Pancreas (tissue), 10 donors: ENCODE measurements around the gene BTBD19. TPM values are rescaled to one million over a fixed set of nuclear protein-coding genes. Genes with fewer than 3 reads are reported as not detected.

Source experiments
- ATAC-seq, 4 donors: fragments of 200-7000 bp; cut with Tn5 transposase; one replicate each; pipeline versions ENCODE4 v1.8.0 to v1.9.1; 2020; ENCODE audit warnings: mild to moderate bottlenecking in 4 of 4, moderate library complexity in 4 of 4
- DNase-seq, 6 donors: peaks; one replicate each; pipeline ENCODE4 v3.0.0-alpha.2; 2020
- FAIRE-seq: peaks from 2 replicates; lab custom pipeline; 2012; peaks lifted over from hg19 to GRCh38; lab: Jason Lieb, UNC
- H3K27ac ChIP-seq, 4 donors: fragments of 200-600 bp; sonication (generic); 1 replicate in 3 of 4; 2 replicates in 1 of 4; pipeline versions ENCODE4 v1.5.0 to v1.8.0; 2020
- H3K27me3 ChIP-seq, 4 donors: fragments of 200-600 bp; one replicate each; pipeline ENCODE4 v1.8.0; 2021
- H3K36me3 ChIP-seq, 3 donors: fragments of 200-600 bp; sonication (generic) in 1 of 3; one replicate each; pipeline versions ENCODE4 v1.5.0 to v1.8.0; 2020 to 2021
- H3K4me1 ChIP-seq, 3 donors: fragments of 200-600 bp; one replicate each; pipeline ENCODE4 v1.8.0; 2021
- H3K4me3 ChIP-seq, 4 donors: fragments of 200-600 bp; sonication (generic) in 2 of 4; one replicate each; pipeline versions ENCODE4 v1.5.0 to v1.8.0; 2020 to 2021
- H3K9me3 ChIP-seq, 4 donors: fragments of 200-600 bp; one replicate each; pipeline ENCODE4 v1.8.0; 2021
- CTCF ChIP-seq, 4 donors: fragments of 200-600 bp; sonication (generic) in 3 of 4; IDR thresholded peaks; one replicate each; pipeline versions ENCODE4 v1.5.0 to v1.8.0; 2021; ENCODE audit warnings: antibody characterized with exemption in 4 of 4
- WGBS, 2 donors: extraction: QIAGEN DNeasy Blood & Tissue Kit; methylation state at CpG; one replicate each; pipeline ENCODE4 v1.1.7; 2013; 5-methylcytosine and 5-hydroxymethylcytosine counted together
- intact Hi-C, 3 donors: fragments of 100-400 bp; cut with DNase I; formaldehyde crosslinking; loops; one replicate each; pipeline versions ENCODE4 v1.11.1 to v1.14.2; 2022
- polyA plus RNA-seq, 2 donors: library from polyadenylated mRNA; stranded (reverse); fragments of 200-250 nt; gene quantifications; one replicate each; pipeline ENCODE4 v1.2.3, GENCODE V29; 2013
- total RNA-seq, 6 donors: library from RNA; stranded (reverse); fragmentation: NEBNext Ultra II Directional in 4 of 6; extraction: Animal tissue kit (Norgen Biotek cat#: 25700) in 4 of 6; gene quantifications; one replicate each; pipeline versions ENCODE4 v1.2.1 to v1.2.4, GENCODE V29; 2021 to 2023
- donor health status: healthy with polysubstance abuse.
- donor health status: DM: no; HTN: no; CAD: no; lungs with moderate emphysema.
- donor health status: DM: no; HTN: no; CAD: no.
- donor health status: control.
- donor health status: control.
- donor health status: Bipolar disorder and iron deficiency.
- donor health status: DM: yes; HTN: yes; CAD: no.
- donor health status: DM: no; HTN: no; CAD: no.
- donor health status: DM: no; HTN: no; CAD: no.
- donor health status: DM: yes; HTN: yes; CAD: no.

The BTBD19 gene
- total and polyA plus RNA-seq, 8 donors: 0.91 to 5.7 (median 2.6) TPM

GRCh38 chr1:44839576-44839975, 31.3 kb downstream of the BTBD19 start:
- Histone ChIP-seq H3K36me3 (no peaks in the 10 kb centered on the region), H3K4me1 (no peaks in the 10 kb centered on the region), H3K4me3 (no peak overlapping the region), H3K9me3 (no peaks in the 10 kb centered on the region), H3K27me3 (no peaks in the 10 kb centered on the region), H3K27ac (no peak overlapping the region)
- DNase-seq (no peak), ATAC-seq (no peak), FAIRE-seq (no peak)
- whole genome bisulfite sequencing, 2 donors: 62 to 64% methylated on average over 4 of the region's 4 CpGs
- intact Hi-C loops: loop anchor here in 1 of 3 donors (10.0 kb wide), 1 partner anchor 165 kb away; no protein-coding TSS in a partner anchor
- no peak for TF ChIP-seq CTCF (IDR thresholded peaks at IDR 0.05)

DNA sequence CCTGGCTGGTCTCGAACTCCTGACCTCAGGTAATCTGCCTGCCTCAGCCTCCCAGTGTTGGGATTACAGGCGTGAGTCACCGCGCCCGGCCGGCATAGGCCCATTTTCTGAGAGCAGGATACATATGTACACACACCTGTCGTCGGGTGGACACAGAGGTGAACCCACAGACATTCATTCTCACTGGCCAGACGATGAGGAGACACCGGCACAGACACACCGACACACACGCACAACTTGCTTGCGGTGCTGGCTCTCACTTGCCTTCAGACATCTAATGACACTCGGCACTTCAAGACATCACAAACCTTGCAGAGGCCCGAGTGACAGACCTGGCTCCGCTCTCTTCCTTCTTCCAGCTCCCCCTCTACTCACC, 34.2 kb downstream of the BTBD19 start:
- no peak overlapping the region for H3K27ac ChIP-seq
- ATAC-seq: peak; percentile 17 to 47 (median 30)
- H3K27me3 ChIP-seq: no peaks in the 10 kb centered on the region
- intact Hi-C loops: loop anchor here in 1 of 3 donors (5.0 kb wide), 1 partner anchor 55 kb away; the partner anchor contains the start of gene BEST4
- 62 to 65% methylated on average over 16 of the region's 16 CpGs for WGBS, 2 donors
- no peak for TF ChIP-seq CTCF (IDR thresholded peaks at IDR 0.05)
- DNase-seq: no peak
- H3K4me3 ChIP-seq: peak overlapping the region in 2 of 4 donors; percentile 35 to 57
- H3K36me3 ChIP-seq: no peaks in the 10 kb centered on the region
- H3K4me1 ChIP-seq: no peaks in the 10 kb centered on the region
- no peaks in the 10 kb centered on the region for H3K9me3 ChIP-seq
- no peak for FAIRE-seq

DNA sequence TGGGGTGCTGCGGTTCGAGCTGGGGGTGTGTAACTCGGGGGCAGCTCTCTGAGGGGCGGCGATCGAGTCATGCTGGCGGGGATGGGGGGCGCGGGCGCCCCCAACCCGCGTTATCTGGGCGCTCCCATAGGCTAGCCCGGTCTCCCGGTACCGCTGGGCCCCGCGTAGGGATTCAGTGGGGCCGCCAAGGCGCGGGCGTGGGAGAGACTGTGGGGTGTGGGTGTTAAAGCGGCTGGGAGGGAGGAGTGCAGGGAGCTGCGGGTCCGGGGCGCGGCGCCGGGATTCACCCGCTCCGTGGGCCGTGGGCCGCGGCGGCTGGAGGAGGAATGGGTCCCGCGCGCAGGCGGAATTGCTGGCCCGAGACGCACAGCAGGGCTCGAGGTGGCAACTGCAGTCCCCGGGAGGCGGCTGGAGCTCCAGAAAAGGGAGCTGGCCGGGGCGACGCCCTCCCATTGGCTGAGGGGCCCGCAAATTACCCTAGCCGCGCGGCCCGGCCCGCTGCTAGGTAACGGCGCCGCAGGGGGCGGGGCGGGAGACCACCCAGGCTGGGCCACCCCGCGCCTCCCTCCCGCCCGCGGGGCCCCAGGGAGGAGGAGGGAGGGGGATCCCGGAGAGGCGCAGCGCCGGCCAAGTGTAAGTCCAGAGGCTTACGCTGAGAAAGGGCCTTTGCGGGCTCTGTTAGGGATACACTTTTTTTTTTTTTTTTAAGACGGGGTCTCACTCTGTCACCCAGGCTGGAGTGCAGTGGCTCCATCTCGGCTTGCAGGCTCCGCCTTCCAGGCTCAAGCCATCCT, 34.7 kb downstream of the BTBD19 start, which contains the start of gene PTCH2:
Gene PTCH2, minus strand, starts transcription at position 392 of the 794 bp plus-strand sequence. Its CDS starts 321 bp downstream, at position 71.
- Histone ChIP-seq H3K9me3 (no peaks in the 10 kb centered on the region), H3K27me3 (no peaks in the 10 kb centered on the region), H3K4me3 (peak within 1 kb of the TSS; percentile 21 to 57 (median 29)), H3K27ac (no peak within 1 kb of the TSS), H3K36me3 (no peaks in the 10 kb centered on the region), H3K4me1 (no peaks in the 10 kb centered on the region)
- 2% methylated on average over 59 to 72 of the region's 72 CpGs for WGBS, 2 donors
- intact Hi-C loops: loop anchor here in 1 of 3 donors (5.0 kb wide), 1 partner anchor 56 kb away; the partner anchor contains the start of gene BEST4
- DNase-seq (peak in 5 of 6 donors; percentile 40 to 80 (median 64)), ATAC-seq (peak; percentile 84 to 92 (median 90)), FAIRE-seq (no peak)
- no peak for TF ChIP-seq CTCF (IDR thresholded peaks at IDR 0.05)

GRCh38 chr1:44846985-44847384, 38.7 kb downstream of the BTBD19 start:
- 97 to 100% methylated on average over 1 of the region's 1 CpG for WGBS, 2 donors
- peaks cover 0 to 10% (median 0%) of the 10 kb centered on the region in 3 donors for H3K36me3 ChIP-seq
- intact Hi-C loops: no loop called here
- no peak overlapping the region for H3K4me3 ChIP-seq
- no peaks in the 10 kb centered on the region for H3K9me3 ChIP-seq
- H3K27ac ChIP-seq: no peak overlapping the region
- no peak for TF ChIP-seq CTCF (IDR thresholded peaks at IDR 0.05)
- FAIRE-seq (no peak), ATAC-seq (no peak), DNase-seq (no peak)
- H3K27me3 ChIP-seq: no peaks in the 10 kb centered on the region
- no peaks in the 10 kb centered on the region for H3K4me1 ChIP-seq

GRCh38 chr1:44847845-44848244, 39.5 kb downstream of the BTBD19 start:
- intact Hi-C loops: no loop called here
- Histone ChIP-seq H3K9me3 (no peaks in the 10 kb centered on the region), H3K4me1 (no peaks in the 10 kb centered on the region), H3K4me3 (no peak overlapping the region), H3K27me3 (no peaks in the 10 kb centered on the region), H3K27ac (no peak overlapping the region), H3K36me3 (peaks cover 0 to 10% (median 0%) of the 10 kb centered on the region in 3 donors)
- ATAC-seq: no peak
- no peak for TF ChIP-seq CTCF (IDR thresholded peaks at IDR 0.05)
- WGBS, 2 donors: 78 to 100% methylated on average over 1 of the region's 1 CpG
- DNase-seq: no peak
- no peak for FAIRE-seq
